MV-4-11 (cell line): ENCODE data around the gene USH2A.

Experiments
- DNase-seq: peaks from one replicate; lab custom pipeline; 2025; lab: John Stamatoyannopoulos, UW

The USH2A gene

GRCh38 chr1:215958841-215959240, 464.4 kb downstream of the USH2A start:
- DNase-seq = no peak

GRCh38 chr1:215957663-215958062, 465.6 kb downstream of the USH2A start:
- no peak for DNase-seq

- DNase-seq = no peak
Observed at GRCh38 chr1:215932558-215932957, 490.7 kb downstream of the USH2A start.

GRCh38 chr1:215926670-215927069, 496.6 kb downstream of the USH2A start:
- no peak for DNase-seq

- DNase-seq = no peak
Observed at GRCh38 chr1:215923129-215923824, 500.0 kb downstream of the USH2A start.

GRCh38 chr1:215911406-215911968, 511.8 kb downstream of the USH2A start:
- DNase-seq = no peak

GRCh38 chr1:215905493-215906115, 517.6 kb downstream of the USH2A start:
- DNase-seq = no peak

- no peak for DNase-seq
Observed at GRCh38 chr1:215900684-215901083, 522.6 kb downstream of the USH2A start.

- no peak for DNase-seq
Observed at GRCh38 chr1:215899901-215900300, 523.3 kb downstream of the USH2A start.

- no peak for DNase-seq
Observed at GRCh38 chr1:215895893-215896292, 527.4 kb downstream of the USH2A start.

- DNase-seq = peak; percentile 87
Observed at GRCh38 chr1:215895276-215895675, 528.0 kb downstream of the USH2A start.

GRCh38 chr1:215894617-215895016, 528.6 kb downstream of the USH2A start:
- DNase-seq = no peak

GRCh38 chr1:215891266-215892057, 531.8 kb downstream of the USH2A start:
- no peak for DNase-seq

- DNase-seq = no peak
Observed at GRCh38 chr1:215890438-215890837, 532.8 kb downstream of the USH2A start.

GRCh38 chr1:215889871-215890270, 533.4 kb downstream of the USH2A start:
- no peak for DNase-seq

GRCh38 chr1:215888159-215888558, 535.1 kb downstream of the USH2A start:
- no peak for DNase-seq

GRCh38 chr1:215887627-215888026, 535.6 kb downstream of the USH2A start:
- DNase-seq = no peak

- no peak for DNase-seq
Observed at GRCh38 chr1:215883004-215883403, 540.2 kb downstream of the USH2A start.

GRCh38 chr1:215878843-215879242, 544.4 kb downstream of the USH2A start:
- DNase-seq = no peak

GRCh38 chr1:215878128-215878527, 545.1 kb downstream of the USH2A start:
- no peak for DNase-seq

GRCh38 chr1:215877452-215877951, 545.7 kb downstream of the USH2A start:
- DNase-seq = no peak

GRCh38 chr1:215875712-215876111, 547.5 kb downstream of the USH2A start:
- no peak for DNase-seq

GRCh38 chr1:215875236-215875635, 548.0 kb downstream of the USH2A start:
- no peak for DNase-seq
